ENCODE data around the gene MUC5B.

Gene MUC5B

GRCh38 chr11:1232021-1232882 lies 9.4 kb downstream of the MUC5B start:
- no peaks in the 10 kb centered on the region for H4K20me1 ChIP-seq (ENCODE audit: insufficient read depth, low read length)
- H2AFZ ChIP-seq (ENCODE audit: low read length), result no peak overlapping the region
- TF ChIP-seq EZH2 (IDR thresholded peaks at IDR 0.05; ENCODE audit: borderline replicate concordance, low read length), result no peak
- no peak for TF ChIP-seq CTCF (IDR thresholded peaks at IDR 0.05; ENCODE audit: low read length)
- no peaks in the 10 kb centered on the region for H3K9me3 ChIP-seq (ENCODE audit: low read length)
- H3K36me3 ChIP-seq (ENCODE audit: insufficient read depth, low read length), result no peaks in the 10 kb centered on the region
- H3K9ac ChIP-seq (ENCODE audit: low read length), result no peak overlapping the region
- no peak overlapping the region for H3K4me3 ChIP-seq (ENCODE audit: low read depth, low read length, poor library complexity, severe bottlenecking)
- no peaks in the 10 kb centered on the region for H3K27me3 ChIP-seq (ENCODE audit: insufficient read depth, low read length)
- no peaks in the 10 kb centered on the region for H3K9me2 ChIP-seq (ENCODE audit: low read depth, low read length)
- H3F3A ChIP-seq (ENCODE audit: insufficient read depth, low read length), result no peaks in the 10 kb centered on the region
- H3K27ac ChIP-seq (ENCODE audit: low read depth, low read length, poor library complexity, severe bottlenecking), result no peak overlapping the region
- no peaks in the 10 kb centered on the region for H3K79me2 ChIP-seq (ENCODE audit: insufficient read depth, low read length)
- no peaks in the 10 kb centered on the region for H3K4me1 ChIP-seq (ENCODE audit: insufficient read depth, low read length, severe bottlenecking)
- H3K4me2 ChIP-seq (ENCODE audit: low read length), result no peak overlapping the region

GRCh38 chr11:1232883-1233321 lies 10.0 kb downstream of the MUC5B start:
- no peaks in the 10 kb centered on the region for H3K79me2 ChIP-seq (ENCODE audit: insufficient read depth, low read length)
- H3K4me1 ChIP-seq (ENCODE audit: insufficient read depth, low read length, severe bottlenecking), result no peaks in the 10 kb centered on the region
- H3K36me3 ChIP-seq (ENCODE audit: insufficient read depth, low read length), result no peaks in the 10 kb centered on the region
- H4K20me1 ChIP-seq (ENCODE audit: insufficient read depth, low read length), result no peaks in the 10 kb centered on the region
- no peak overlapping the region for H3K27ac ChIP-seq (ENCODE audit: low read depth, low read length, poor library complexity, severe bottlenecking)
- no peaks in the 10 kb centered on the region for H3F3A ChIP-seq (ENCODE audit: insufficient read depth, low read length)
- H3K27me3 ChIP-seq (ENCODE audit: insufficient read depth, low read length), result no peaks in the 10 kb centered on the region
- no peaks in the 10 kb centered on the region for H3K9me3 ChIP-seq (ENCODE audit: low read length)
- no peak overlapping the region for H3K9ac ChIP-seq (ENCODE audit: low read length)
- H3K4me2 ChIP-seq (ENCODE audit: low read length), result no peak overlapping the region
- H3K4me3 ChIP-seq (ENCODE audit: low read depth, low read length, poor library complexity, severe bottlenecking), result no peak overlapping the region
- no peaks in the 10 kb centered on the region for H3K9me2 ChIP-seq (ENCODE audit: low read depth, low read length)
- no peak overlapping the region for H2AFZ ChIP-seq (ENCODE audit: low read length)
- TF ChIP-seq CTCF (IDR thresholded peaks at IDR 0.05; ENCODE audit: low read length) (no peak), EZH2 (IDR thresholded peaks at IDR 0.05; ENCODE audit: borderline replicate concordance, low read length) (no peak)

GRCh38 chr11:1233351-1234053 lies 10.6 kb downstream of the MUC5B start:
- Histone ChIP-seq H3K9ac (ENCODE audit: low read length) (no peak overlapping the region), H3K36me3 (ENCODE audit: insufficient read depth, low read length) (no peaks in the 10 kb centered on the region), H4K20me1 (ENCODE audit: insufficient read depth, low read length) (no peaks in the 10 kb centered on the region), H3K79me2 (ENCODE audit: insufficient read depth, low read length) (no peaks in the 10 kb centered on the region), H3K27me3 (ENCODE audit: insufficient read depth, low read length) (no peaks in the 10 kb centered on the region), H3K27ac (ENCODE audit: low read depth, low read length, poor library complexity, severe bottlenecking) (no peak overlapping the region), H3K9me2 (ENCODE audit: low read depth, low read length) (no peaks in the 10 kb centered on the region), H3F3A (ENCODE audit: insufficient read depth, low read length) (no peaks in the 10 kb centered on the region), H3K4me3 (ENCODE audit: low read depth, low read length, poor library complexity, severe bottlenecking) (no peak overlapping the region), H3K9me3 (ENCODE audit: low read length) (no peaks in the 10 kb centered on the region), H3K4me2 (ENCODE audit: low read length) (no peak overlapping the region), H3K4me1 (ENCODE audit: insufficient read depth, low read length, severe bottlenecking) (no peaks in the 10 kb centered on the region), H2AFZ (ENCODE audit: low read length) (no peak overlapping the region)
- TF ChIP-seq CTCF (IDR thresholded peaks at IDR 0.05; ENCODE audit: low read length) (no peak), EZH2 (IDR thresholded peaks at IDR 0.05; ENCODE audit: borderline replicate concordance, low read length) (no peak)

Measured in OCI-LY1 (cell line).